Measurements from ENCODE around the gene TRMT61B. TPM values are rescaled to one million over a fixed set of nuclear protein-coding genes. Genes with fewer than 3 reads are reported as not detected.

TRMT61B gene
- total RNA-seq, 1 donor, result 14.5 TPM

- TF ChIP-seq CTCF (IDR thresholded peaks at IDR 0.05; ENCODE audit: insufficient read depth, low read length), result no peak
- no peak for DNase-seq (ENCODE audit: low read depth)
- no peak overlapping the region for H3K4me3 ChIP-seq (ENCODE audit: low read depth, low read length)
Observed at GRCh38 chr2:28833740-28834470, 36.2 kb downstream of the TRMT61B start.

- DNase-seq (ENCODE audit: low read depth), result peak; percentile 44
- TF ChIP-seq CTCF (IDR thresholded peaks at IDR 0.05; ENCODE audit: insufficient read depth, low read length), result no peak
Observed at GRCh38 chr2:28828382-28828781, 41.7 kb downstream of the TRMT61B start.

GRCh38 chr2:28824870-28825269, 45.2 kb downstream of the TRMT61B start:
- no peak overlapping the region for H3K4me3 ChIP-seq (ENCODE audit: low read depth, low read length)
- no peak for DNase-seq (ENCODE audit: low read depth)
- no peak for TF ChIP-seq CTCF (IDR thresholded peaks at IDR 0.05; ENCODE audit: insufficient read depth, low read length)

More at GRCh38 chr2:28828382-28828781, 41.7 kb downstream of the TRMT61B start:
- no peak overlapping the region for H3K4me3 ChIP-seq (ENCODE audit: low read depth, low read length)

GRCh38 chr2:28824207-28824606, 45.9 kb downstream of the TRMT61B start:
- no peak for DNase-seq (ENCODE audit: low read depth)
- no peak overlapping the region for H3K4me3 ChIP-seq (ENCODE audit: low read depth, low read length)
- no peak for TF ChIP-seq CTCF (IDR thresholded peaks at IDR 0.05; ENCODE audit: insufficient read depth, low read length)

GRCh38 chr2:28822036-28822435, 48.1 kb downstream of the TRMT61B start:
- DNase-seq (ENCODE audit: low read depth), result no peak
- no peak overlapping the region for H3K4me3 ChIP-seq (ENCODE audit: low read depth, low read length)
- TF ChIP-seq CTCF (IDR thresholded peaks at IDR 0.05; ENCODE audit: insufficient read depth, low read length), result no peak

- TF ChIP-seq CTCF (IDR thresholded peaks at IDR 0.05; ENCODE audit: insufficient read depth, low read length), result peak; percentile 74
- peak; percentile 71 for DNase-seq (ENCODE audit: low read depth)
- H3K4me3 ChIP-seq (ENCODE audit: low read depth, low read length), result no peak overlapping the region
Observed at GRCh38 chr2:28821295-28821958, 48.7 kb downstream of the TRMT61B start.

Data from fibroblast of the aortic adventitia (primary cell).